GM13976 (cell line): Measurements from ENCODE around the gene SLC66A1.

Experiments
- DNase-seq: peaks from one replicate; pipeline ENCODE4 v3.0.0; 2012; ENCODE audit warnings: low spot score
- in situ Hi-C: fragments of 300-500 bp; cut with MboI; formaldehyde crosslinking; loops from one replicate; pipeline ENCODE4 v1.12.0; 2022; ENCODE audit warnings: low sequenced_read_pairs, mixed read lengths, inconsistent platforms; ENCODE audit not compliant: unreplicated experiment
- TF ChIP-seq, protein P1 (sequence below): IDR thresholded peaks from 2 replicates; pipeline ENCODE4 v1.5.1; 2012; ENCODE audit warnings: borderline replicate concordance, mild to moderate bottlenecking; ENCODE audit not compliant: insufficient read depth; ENCODE audit errors: extremely low read depth, missing control alignments, control extremely low read depth

SLC66A1 gene

DNA sequence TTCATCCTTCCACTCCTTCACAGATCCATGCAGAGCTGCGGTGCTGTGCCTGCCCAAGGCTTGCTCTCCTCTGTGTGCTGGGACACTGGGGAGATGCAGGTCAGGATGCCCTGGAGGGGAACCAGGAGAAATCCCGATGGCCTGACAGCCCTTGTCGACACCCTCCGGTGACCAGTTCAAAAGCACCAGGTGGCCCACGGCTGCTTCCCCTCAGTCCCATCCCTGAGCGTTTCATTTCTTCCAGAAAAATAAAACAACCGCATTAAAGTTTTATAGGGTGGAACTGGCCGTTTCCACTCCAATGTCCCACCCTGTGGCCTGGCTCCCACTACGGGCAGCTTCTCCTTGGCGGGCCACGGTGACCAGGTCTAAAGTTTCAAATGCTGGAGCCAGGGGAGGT is 48.3 kb downstream of the SLC66A1 start:
- DNase-seq: no peak
- in situ Hi-C loops: no loop called here
- TF ChIP-seq, protein P1, sequence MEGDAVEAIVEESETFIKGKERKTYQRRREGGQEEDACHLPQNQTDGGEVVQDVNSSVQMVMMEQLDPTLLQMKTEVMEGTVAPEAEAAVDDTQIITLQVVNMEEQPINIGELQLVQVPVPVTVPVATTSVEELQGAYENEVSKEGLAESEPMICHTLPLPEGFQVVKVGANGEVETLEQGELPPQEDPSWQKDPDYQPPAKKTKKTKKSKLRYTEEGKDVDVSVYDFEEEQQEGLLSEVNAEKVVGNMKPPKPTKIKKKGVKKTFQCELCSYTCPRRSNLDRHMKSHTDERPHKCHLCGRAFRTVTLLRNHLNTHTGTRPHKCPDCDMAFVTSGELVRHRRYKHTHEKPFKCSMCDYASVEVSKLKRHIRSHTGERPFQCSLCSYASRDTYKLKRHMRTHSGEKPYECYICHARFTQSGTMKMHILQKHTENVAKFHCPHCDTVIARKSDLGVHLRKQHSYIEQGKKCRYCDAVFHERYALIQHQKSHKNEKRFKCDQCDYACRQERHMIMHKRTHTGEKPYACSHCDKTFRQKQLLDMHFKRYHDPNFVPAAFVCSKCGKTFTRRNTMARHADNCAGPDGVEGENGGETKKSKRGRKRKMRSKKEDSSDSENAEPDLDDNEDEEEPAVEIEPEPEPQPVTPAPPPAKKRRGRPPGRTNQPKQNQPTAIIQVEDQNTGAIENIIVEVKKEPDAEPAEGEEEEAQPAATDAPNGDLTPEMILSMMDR: no peak

DNA sequence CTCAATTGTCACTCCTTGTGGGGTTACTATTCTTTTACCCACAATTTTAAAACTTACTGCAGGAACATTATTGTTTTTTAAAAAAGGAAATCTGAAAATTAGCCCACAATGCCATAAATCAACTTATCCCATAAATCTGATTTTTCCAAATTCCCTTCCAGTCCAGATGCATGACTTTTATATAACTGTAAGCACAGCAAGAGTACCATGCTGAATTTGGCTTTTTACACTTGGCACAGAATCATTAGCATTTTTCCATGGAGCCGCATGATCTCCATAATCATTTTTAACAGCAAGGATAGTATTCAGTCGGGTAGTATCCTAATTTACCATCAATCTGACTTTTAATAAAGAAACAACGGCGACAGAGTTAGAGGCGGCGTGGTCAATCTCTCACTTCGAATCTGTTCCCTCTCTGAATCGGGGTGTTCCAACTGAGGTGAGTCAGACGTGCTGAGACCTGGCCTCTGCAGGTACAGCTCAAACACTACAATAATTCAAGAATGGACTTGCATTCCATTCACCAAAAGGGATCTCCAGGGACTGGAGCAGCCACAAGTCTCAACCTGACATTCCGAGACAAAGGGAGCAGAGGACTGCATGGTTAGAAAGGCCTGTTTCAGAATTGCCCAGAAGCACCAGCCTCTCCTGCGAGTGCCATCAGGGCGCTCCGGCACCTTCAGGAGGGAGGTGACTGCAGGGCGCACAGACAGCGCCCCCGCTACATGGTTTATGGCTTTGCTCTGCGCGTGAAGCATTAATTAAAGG is 48.9 kb downstream of the SLC66A1 start:
- no peak for DNase-seq
- TF ChIP-seq, protein P1: no peak
- in situ Hi-C loops: no loop called here

DNA sequence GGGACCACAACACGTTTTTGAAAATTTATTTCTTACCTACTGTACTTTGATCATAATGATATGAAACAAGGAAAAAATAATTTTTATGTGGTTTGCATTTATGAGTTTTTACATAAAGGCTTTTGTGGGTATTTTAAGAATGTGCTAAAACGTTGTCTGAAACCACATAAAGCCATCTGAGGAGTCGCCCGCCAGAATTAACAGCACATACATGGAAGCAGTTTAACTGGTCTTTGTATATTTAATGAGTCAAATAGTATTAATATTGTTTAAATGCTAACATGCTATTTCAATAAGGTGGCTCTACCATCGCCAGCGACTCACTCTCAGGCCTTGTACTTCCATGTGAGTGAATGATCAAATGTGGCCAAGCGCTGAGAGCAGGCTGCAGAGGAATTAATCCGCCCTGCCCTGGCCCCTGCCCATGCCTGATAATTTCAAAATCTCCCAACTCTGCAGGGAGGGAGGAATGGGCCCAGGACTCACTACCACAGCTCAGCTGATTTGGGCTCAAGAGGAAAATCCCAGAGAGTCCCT is 49.6 kb downstream of the SLC66A1 start:
- in situ Hi-C loops: no loop called here
- DNase-seq: no peak
- TF ChIP-seq, protein P1: no peak

DNA sequence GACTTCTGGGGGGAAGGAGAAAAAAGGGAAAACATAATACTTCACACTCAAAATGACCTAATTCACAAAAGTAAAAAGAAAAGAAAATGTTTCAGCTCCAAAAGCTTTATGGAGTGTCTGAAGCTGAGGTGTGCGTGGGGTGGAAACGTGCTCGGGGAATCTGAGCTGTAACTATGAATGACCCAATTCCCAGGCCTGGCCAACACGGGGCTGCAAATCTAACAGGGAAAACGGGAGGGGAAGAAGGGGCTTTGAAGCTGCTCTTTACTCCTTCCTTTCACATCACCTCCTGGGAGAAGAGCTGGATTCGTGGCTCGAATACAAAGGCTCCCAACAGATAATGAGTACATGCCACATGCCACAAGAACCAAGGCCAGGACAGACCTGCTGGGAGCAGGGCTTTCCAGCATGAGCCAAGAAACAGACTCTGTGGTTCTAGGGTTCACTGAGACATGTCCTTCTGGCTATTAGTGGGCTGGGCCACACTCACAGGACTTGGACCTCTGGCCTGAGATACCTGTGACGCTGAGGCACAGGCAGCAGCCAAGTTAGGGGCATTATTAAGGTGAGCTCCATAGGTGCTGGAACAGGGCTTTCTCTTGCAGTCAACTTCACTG is 51.5 kb downstream of the SLC66A1 start:
- in situ Hi-C loops: no loop called here
- DNase-seq: no peak
- TF ChIP-seq, protein P1: no peak

DNA sequence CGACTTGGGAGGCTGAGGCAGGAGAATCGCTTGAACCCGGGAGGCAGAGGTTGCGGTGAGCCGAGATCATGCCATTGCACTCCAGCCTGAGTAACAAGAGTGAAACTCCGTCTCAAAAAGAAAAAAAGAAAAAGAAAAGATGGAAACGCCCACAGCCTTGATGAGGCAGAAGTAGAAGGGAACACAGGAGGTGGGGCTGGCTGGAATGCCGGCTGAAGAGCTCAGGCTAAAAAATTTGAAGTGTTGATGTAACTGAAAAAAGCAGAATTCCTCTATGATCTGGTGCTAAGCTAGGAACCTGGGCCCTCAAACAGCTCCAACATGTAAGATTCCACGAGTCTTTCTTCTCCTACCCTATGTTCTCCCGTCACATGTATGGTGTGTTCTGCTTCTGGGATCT is 53.6 kb downstream of the SLC66A1 start:
- TF ChIP-seq, protein P1: no peak
- DNase-seq: no peak
- in situ Hi-C loops: no loop called here

DNA sequence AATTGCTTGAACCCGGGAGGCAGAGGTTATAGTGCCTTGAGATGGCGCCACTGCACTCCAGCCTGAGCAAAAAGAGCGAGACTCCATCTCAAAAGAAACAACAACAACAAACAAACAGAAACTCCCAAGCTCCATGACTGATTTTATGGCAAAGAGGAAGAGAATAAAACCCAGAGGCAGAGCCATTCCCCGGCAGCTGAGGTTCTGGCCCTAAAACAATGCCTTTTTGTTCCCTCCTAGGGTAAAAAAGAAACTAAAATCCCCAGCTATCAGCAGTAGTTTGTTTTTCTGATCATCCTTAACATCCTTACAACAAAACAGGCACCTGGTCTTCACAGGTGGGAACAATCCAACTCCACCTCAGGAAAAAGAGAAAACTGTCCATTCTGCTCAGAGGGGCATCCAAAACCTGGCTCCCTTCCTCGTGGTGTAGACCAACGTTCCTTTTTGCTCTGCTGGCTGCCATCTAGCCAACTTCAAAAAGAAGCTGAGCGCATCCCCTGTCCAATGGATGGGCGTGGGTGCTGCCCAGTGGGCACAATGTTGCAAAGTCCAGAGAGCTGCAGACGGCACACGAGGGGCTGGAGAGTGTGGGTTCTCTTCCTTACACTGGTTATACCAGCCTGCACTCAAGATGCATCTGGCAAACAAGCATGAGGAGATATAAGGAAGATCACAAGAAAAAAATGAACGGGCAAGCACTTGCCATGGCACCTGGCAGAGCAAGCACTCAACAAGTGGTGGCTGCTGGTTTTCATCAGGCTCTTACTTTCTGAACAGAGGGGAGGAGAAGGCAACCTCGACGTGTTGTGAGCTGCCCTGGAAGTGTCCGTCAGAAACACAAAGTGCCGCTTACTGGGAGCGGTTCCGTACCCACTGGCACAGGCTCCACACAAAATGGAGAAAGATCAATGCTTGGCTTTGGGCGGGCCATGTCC is 54.7 kb downstream of the SLC66A1 start:
- no peak for DNase-seq
- TF ChIP-seq, protein P1: no peak
- in situ Hi-C loops: no loop called here
